ENCODE measurements around the gene MOB3B.

- TF ChIP-seq POLR2A (IDR thresholded peaks at IDR 0.05) (no peak), CTCF (IDR thresholded peaks at IDR 0.05) (no peak)
Observed at GRCh38 chr9:27510780-27511179, 18.8 kb downstream of the MOB3B start.
